Measurements from ENCODE around the gene SOCS4. TPM values are rescaled to one million over a fixed set of nuclear protein-coding genes. Genes with fewer than 3 reads are reported as not detected.

SOCS4 gene
- total and polyA plus RNA-seq, 2 of the 13 experiments (the other 11 are each of a cell fraction or from before 2014, with no cell fraction given) = 4.0 to 10.0 TPM

DNA sequence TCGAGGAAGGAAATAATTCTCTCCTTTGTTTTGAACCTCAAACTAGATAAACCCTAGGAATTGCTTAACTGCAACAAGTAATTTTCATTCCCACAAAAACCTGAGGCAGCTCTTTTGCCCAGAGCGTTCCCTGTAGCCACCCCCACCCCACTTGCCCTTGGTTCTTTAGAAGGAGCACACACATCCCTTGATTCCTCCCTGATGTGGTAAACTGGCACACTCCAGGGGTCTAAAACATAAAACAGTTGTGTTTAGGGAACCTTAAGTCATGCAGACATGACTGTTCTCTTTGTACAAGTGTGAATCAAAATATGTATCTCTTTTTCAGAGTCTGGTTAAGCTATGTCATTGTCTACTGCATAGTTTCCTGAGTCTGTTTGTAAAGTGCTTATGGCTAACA is 38.4 kb downstream of the SOCS4 start:
- no TSS peak for BruUV-seq (replicated peaks)

More for the DNA sequence above, 38.4 kb downstream of the SOCS4 start:
- intact Hi-C loops (cut with micrococcal nuclease; ENCODE audit: unreplicated experiment) = no loop called here
- H3K4me2 ChIP-seq (ENCODE audit: low read depth, low read length) = no peak overlapping the region
- ATAC-seq (no peak), DNase-seq (ENCODE audit: low spot score) (no peak), FAIRE-seq (no peak)
- H3K27ac ChIP-seq (ENCODE audit: extremely low read length, insufficient read depth, low read length) = no peak overlapping the region
- no peaks in the 10 kb centered on the region for H3K27me3 ChIP-seq (ENCODE audit: control insufficient read depth in 1 of 2, insufficient read depth in 2 of 2, low read length in 2 of 2)
- H3K4me3 ChIP-seq (replicated peaks in 1 of 3; ENCODE audit: insufficient read depth in 1 of 3, low read depth in 2 of 3, low read length in 3 of 3) = no peak overlapping the region
- no peak overlapping the region for H2AFZ ChIP-seq (ENCODE audit: low read length)
- TF ChIP-seq ZNF354B (CRISPR knock-in tag; IDR thresholded peaks at IDR 0.05) (no peak), PLRG1 (conservative IDR thresholded peaks at IDR 0.05) (no peak), ZNF546 (CRISPR knock-in tag; conservative IDR thresholded peaks at IDR 0.05) (no peak), KLF16 (CRISPR knock-in tag; IDR thresholded peaks at IDR 0.05) (no peak), CEBPB (IDR thresholded peaks at IDR 0.05; ENCODE audit: borderline replicate concordance, low read depth, low read length) (no peak), ZNF274 (CRISPR knock-in tag; IDR thresholded peaks at IDR 0.05) (no peak)
- TF ChIP-seq, protein P1, sequence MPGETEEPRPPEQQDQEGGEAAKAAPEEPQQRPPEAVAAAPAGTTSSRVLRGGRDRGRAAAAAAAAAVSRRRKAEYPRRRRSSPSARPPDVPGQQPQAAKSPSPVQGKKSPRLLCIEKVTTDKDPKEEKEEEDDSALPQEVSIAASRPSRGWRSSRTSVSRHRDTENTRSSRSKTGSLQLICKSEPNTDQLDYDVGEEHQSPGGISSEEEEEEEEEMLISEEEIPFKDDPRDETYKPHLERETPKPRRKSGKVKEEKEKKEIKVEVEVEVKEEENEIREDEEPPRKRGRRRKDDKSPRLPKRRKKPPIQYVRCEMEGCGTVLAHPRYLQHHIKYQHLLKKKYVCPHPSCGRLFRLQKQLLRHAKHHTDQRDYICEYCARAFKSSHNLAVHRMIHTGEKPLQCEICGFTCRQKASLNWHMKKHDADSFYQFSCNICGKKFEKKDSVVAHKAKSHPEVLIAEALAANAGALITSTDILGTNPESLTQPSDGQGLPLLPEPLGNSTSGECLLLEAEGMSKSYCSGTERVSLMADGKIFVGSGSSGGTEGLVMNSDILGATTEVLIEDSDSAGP (CRISPR knock-in tag; IDR thresholded peaks at IDR 0.05; ENCODE audit: borderline replicate concordance) = no peak
- TF ChIP-seq, protein P2, sequence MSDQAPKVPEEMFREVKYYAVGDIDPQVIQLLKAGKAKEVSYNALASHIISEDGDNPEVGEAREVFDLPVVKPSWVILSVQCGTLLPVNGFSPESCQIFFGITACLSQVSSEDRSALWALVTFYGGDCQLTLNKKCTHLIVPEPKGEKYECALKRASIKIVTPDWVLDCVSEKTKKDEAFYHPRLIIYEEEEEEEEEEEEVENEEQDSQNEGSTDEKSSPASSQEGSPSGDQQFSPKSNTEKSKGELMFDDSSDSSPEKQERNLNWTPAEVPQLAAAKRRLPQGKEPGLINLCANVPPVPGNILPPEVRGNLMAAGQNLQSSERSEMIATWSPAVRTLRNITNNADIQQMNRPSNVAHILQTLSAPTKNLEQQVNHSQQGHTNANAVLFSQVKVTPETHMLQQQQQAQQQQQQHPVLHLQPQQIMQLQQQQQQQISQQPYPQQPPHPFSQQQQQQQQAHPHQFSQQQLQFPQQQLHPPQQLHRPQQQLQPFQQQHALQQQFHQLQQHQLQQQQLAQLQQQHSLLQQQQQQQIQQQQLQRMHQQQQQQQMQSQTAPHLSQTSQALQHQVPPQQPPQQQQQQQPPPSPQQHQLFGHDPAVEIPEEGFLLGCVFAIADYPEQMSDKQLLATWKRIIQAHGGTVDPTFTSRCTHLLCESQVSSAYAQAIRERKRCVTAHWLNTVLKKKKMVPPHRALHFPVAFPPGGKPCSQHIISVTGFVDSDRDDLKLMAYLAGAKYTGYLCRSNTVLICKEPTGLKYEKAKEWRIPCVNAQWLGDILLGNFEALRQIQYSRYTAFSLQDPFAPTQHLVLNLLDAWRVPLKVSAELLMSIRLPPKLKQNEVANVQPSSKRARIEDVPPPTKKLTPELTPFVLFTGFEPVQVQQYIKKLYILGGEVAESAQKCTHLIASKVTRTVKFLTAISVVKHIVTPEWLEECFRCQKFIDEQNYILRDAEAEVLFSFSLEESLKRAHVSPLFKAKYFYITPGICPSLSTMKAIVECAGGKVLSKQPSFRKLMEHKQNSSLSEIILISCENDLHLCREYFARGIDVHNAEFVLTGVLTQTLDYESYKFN (CRISPR knock-in tag; conservative IDR thresholded peaks at IDR 0.05) = no peak
- TF ChIP-seq, protein P3, sequence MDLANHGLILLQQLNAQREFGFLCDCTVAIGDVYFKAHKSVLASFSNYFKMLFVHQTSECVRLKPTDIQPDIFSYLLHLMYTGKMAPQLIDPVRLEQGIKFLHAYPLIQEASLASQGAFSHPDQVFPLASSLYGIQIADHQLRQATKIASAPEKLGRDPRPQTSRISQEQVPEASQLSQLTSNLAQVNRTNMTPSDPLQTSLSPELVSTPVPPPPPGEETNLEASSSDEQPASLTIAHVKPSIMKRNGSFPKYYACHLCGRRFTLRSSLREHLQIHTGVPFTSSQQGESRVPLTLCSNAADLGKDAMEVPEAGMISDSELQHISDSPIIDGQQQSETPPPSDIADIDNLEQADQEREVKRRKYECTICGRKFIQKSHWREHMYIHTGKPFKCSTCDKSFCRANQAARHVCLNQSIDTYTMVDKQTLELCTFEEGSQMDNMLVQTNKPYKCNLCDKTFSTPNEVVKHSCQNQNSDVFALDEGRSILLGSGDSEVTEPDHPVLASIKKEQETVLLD (CRISPR knock-in tag; IDR thresholded peaks at IDR 0.05; ENCODE audit: low read depth) = no peak
- no peaks in the 10 kb centered on the region for H3K9me3 ChIP-seq (ENCODE audit: low read length)
- WGBS (ENCODE audit: low lambda C conversion rate) = 96% methylated on average over 2 of the region's 2 CpGs
- H3K4me1 ChIP-seq (ENCODE audit: insufficient read depth, low read length) = no peaks in the 10 kb centered on the region
- ChIA-PET POLR2A (no interaction called here), CTCF (ENCODE audit: low intra/inter-chr PET ratio, low total read pairs) (no interaction called here)
- no peaks in the 10 kb centered on the region for H4K20me1 ChIP-seq (ENCODE audit: insufficient read depth, low read length)
- peaks cover 21% of the 10 kb centered on the region for H3K79me2 ChIP-seq (ENCODE audit: insufficient read depth, low read length)
- in situ Hi-C loops (cut with HindIII; ENCODE audit: extremely low pct_ligation_motif_present, low pct_unique_long_range_greater_than_20kb) = no loop called here
- H3K9ac ChIP-seq (ENCODE audit: insufficient read depth, low read depth, low read length) = no peak overlapping the region
- peaks cover 10 to 37% of the 10 kb centered on the region in 2 experiments for H3K36me3 ChIP-seq (replicated peaks in 1 of 2; ENCODE audit: control insufficient read depth in 1 of 2, insufficient read depth in 2 of 2, low read length in 2 of 2)
